Pancreas (tissue), 10 donors: ENCODE results near the gene CHST14. TPM values are rescaled to one million over a fixed set of nuclear protein-coding genes. Genes with fewer than 3 reads are reported as not detected.
A peak's percentile ranks its signal among the peaks of the same experiment; 100 is the strongest.

Experiments used
- ATAC-seq, 4 donors: fragments of 200-7000 bp; cut with Tn5 transposase; one replicate each; pipeline versions ENCODE4 v1.8.0 to v1.9.1; 2020; ENCODE audit warnings: mild to moderate bottlenecking in 4 of 4, moderate library complexity in 4 of 4
- DNase-seq, 6 donors: peaks; one replicate each; pipeline ENCODE4 v3.0.0-alpha.2; 2020
- FAIRE-seq: peaks from 2 replicates; lab custom pipeline; 2012; peaks lifted over from hg19 to GRCh38; lab: Jason Lieb, UNC
- H3K27ac ChIP-seq, 4 donors: fragments of 200-600 bp; sonication (generic); 1 replicate in 3 of 4; 2 replicates in 1 of 4; pipeline versions ENCODE4 v1.5.0 to v1.8.0; 2020
- H3K27me3 ChIP-seq, 4 donors: fragments of 200-600 bp; one replicate each; pipeline ENCODE4 v1.8.0; 2021
- H3K36me3 ChIP-seq, 3 donors: fragments of 200-600 bp; sonication (generic) in 1 of 3; one replicate each; pipeline versions ENCODE4 v1.5.0 to v1.8.0; 2020 to 2021
- H3K4me1 ChIP-seq, 3 donors: fragments of 200-600 bp; one replicate each; pipeline ENCODE4 v1.8.0; 2021
- H3K4me3 ChIP-seq, 4 donors: fragments of 200-600 bp; sonication (generic) in 2 of 4; one replicate each; pipeline versions ENCODE4 v1.5.0 to v1.8.0; 2020 to 2021
- H3K9me3 ChIP-seq, 4 donors: fragments of 200-600 bp; one replicate each; pipeline ENCODE4 v1.8.0; 2021
- WGBS, 2 donors: extraction: QIAGEN DNeasy Blood & Tissue Kit; methylation state at CpG; one replicate each; pipeline ENCODE4 v1.1.7; 2013; 5-methylcytosine and 5-hydroxymethylcytosine counted together
- intact Hi-C, 3 donors: fragments of 100-400 bp; cut with DNase I; formaldehyde crosslinking; loops; one replicate each; pipeline versions ENCODE4 v1.11.1 to v1.14.2; 2022
- polyA plus RNA-seq, 2 donors: library from polyadenylated mRNA; stranded (reverse); fragments of 200-250 nt; gene quantifications; one replicate each; pipeline ENCODE4 v1.2.3, GENCODE V29; 2013
- total RNA-seq, 6 donors: library from RNA; stranded (reverse); fragmentation: NEBNext Ultra II Directional in 4 of 6; extraction: Animal tissue kit (Norgen Biotek cat#: 25700) in 4 of 6; gene quantifications; one replicate each; pipeline versions ENCODE4 v1.2.1 to v1.2.4, GENCODE V29; 2021 to 2023
- TF ChIP-seq, protein P1 (sequence below), 4 donors: fragments of 200-600 bp; sonication (generic) in 3 of 4; IDR thresholded peaks; one replicate each; pipeline versions ENCODE4 v1.5.0 to v1.8.0; 2021; ENCODE audit warnings: antibody characterized with exemption in 4 of 4
- donor health status: healthy with polysubstance abuse.
- donor health status: DM: no; HTN: no; CAD: no; lungs with moderate emphysema.
- donor health status: DM: no; HTN: no; CAD: no.
- donor health status: control.
- donor health status: control.
- donor health status: Bipolar disorder and iron deficiency.
- donor health status: DM: yes; HTN: yes; CAD: no.
- donor health status: DM: no; HTN: no; CAD: no.
- donor health status: DM: no; HTN: no; CAD: no.
- donor health status: DM: yes; HTN: yes; CAD: no.

The CHST14 gene
- total and polyA plus RNA-seq, 8 donors, result 3.1 to 8.9 (median 4.3) TPM

DNA sequence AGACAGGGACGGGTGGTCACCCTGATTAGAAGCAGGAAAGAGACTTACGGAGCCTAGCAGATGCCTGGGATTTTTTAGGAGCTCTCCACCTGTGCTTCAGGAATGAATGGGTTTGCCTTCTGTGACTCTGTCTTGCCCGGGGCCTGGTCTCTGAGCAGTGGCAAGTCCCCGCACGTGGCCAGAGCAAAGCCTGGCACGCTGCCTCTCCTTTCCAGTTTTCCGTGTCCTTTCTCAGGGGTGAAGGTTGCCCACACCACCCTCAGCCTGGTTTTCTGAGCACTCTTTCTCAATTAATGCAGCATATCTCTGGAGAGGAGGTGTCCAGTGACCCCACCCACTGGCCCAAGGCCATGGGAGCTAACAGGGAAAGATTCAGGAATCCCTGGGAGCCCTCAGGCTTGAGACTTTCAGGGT, 14.5 kb upstream of the CHST14 start:
- intact Hi-C loops, result no loop called here
- peak; percentile 58 to 84 (median 78) for ATAC-seq
- 16 to 25% methylated on average over 7 of the region's 7 CpGs for WGBS, 2 donors
- TF ChIP-seq, protein P1, sequence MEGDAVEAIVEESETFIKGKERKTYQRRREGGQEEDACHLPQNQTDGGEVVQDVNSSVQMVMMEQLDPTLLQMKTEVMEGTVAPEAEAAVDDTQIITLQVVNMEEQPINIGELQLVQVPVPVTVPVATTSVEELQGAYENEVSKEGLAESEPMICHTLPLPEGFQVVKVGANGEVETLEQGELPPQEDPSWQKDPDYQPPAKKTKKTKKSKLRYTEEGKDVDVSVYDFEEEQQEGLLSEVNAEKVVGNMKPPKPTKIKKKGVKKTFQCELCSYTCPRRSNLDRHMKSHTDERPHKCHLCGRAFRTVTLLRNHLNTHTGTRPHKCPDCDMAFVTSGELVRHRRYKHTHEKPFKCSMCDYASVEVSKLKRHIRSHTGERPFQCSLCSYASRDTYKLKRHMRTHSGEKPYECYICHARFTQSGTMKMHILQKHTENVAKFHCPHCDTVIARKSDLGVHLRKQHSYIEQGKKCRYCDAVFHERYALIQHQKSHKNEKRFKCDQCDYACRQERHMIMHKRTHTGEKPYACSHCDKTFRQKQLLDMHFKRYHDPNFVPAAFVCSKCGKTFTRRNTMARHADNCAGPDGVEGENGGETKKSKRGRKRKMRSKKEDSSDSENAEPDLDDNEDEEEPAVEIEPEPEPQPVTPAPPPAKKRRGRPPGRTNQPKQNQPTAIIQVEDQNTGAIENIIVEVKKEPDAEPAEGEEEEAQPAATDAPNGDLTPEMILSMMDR (IDR thresholded peaks at IDR 0.05), result no peak
- no peak for FAIRE-seq
- peak in 5 of 6 donors; percentile 52 to 73 (median 71) for DNase-seq
- peaks cover 0 to 12% (median 5%) of the 10 kb centered on the region in 3 donors for H3K36me3 ChIP-seq
- no peak overlapping the region for H3K4me3 ChIP-seq
- H3K4me1 ChIP-seq, result peaks cover 9 to 28% (median 20%) of the 10 kb centered on the region in 3 donors
- H3K27me3 ChIP-seq, result no peaks in the 10 kb centered on the region
- no peaks in the 10 kb centered on the region for H3K9me3 ChIP-seq
- peak overlapping the region in 1 of 4 donors; percentile 22 for H3K27ac ChIP-seq

DNA sequence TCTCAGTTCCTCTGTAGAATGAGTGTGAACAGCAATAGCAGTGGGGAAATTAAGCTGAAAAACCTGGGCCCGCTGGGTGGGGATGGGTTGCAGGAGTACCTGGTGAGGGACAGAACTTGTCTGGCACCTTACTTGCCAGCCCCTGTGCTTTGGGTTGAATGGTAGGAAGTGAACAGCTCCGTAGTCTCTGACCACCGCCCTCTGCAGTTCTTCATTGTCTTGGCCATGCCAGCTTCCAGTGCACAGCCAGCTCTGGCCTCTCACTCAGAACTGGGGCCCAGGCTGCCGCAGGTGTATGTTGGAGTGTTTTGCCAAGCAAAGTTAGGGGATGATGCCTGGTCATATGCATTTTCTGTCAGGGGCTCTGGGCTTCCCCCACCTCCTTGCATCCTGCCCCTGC, 14.0 kb upstream of the CHST14 start:
- DNase-seq (no peak), ATAC-seq (peak in 2 of 4 donors; percentile 10 to 12), FAIRE-seq (no peak)
- Histone ChIP-seq H3K27ac (peak overlapping the region in 1 of 4 donors; percentile 22), H3K9me3 (no peaks in the 10 kb centered on the region), H3K27me3 (no peaks in the 10 kb centered on the region), H3K4me3 (no peak overlapping the region), H3K36me3 (peaks cover 0 to 12% (median 5%) of the 10 kb centered on the region in 3 donors), H3K4me1 (peaks cover 9 to 25% (median 20%) of the 10 kb centered on the region in 3 donors)
- WGBS, 2 donors, result 34 to 39% methylated on average over 4 of the region's 4 CpGs
- intact Hi-C loops, result no loop called here
- TF ChIP-seq, protein P1 (IDR thresholded peaks at IDR 0.05), result no peak

DNA sequence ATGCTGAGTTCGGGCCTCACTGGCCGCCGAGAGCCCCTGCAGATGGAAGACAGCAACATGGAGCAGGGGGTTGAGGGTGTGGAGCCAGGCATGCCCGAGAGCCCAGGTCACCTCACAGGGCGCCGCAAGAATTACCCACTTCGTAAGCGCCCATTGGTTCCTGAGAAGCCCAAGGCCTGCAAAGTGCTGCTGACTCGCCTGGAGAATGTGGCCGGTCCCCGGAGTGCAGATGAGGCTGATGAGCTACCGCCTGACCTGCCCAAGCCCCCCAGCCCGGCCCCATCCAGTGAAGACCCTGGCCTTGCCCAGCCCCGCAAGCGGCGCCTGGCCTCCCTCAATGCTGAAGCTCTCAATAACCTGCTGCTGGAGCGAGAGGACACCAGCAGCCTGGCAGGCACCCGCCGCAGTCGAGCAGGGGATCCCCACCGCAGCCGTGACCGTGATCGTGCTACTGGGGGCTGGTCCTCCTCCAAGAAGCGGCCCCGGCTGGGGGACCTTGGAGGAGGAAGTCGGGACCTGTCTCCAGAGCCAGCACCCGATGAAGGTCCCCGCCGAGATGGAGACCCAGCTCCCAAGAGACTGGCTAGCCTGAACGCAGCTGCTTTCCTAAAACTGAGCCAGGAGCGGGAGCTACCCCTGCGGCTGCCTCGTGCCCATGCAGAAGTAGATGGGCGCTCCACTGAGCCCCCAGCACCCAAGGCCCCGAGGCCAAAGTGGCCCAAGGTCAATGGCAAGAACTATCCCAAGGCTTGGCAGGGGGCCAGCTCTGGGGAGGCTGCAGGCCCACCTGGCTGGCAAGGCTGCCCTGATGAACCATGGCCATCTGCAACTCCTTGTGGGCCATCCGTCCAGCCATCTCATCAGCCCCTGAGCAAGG, 12.1 kb upstream of the CHST14 start:
- WGBS, 2 donors, result 92 to 94% methylated on average over 32 to 37 of the region's 37 CpGs
- ATAC-seq (no peak), FAIRE-seq (no peak), DNase-seq (peak in 2 of 6 donors; percentile 64 to 83)
- H3K9me3 ChIP-seq, result no peaks in the 10 kb centered on the region
- peaks cover 0 to 12% (median 5%) of the 10 kb centered on the region in 3 donors for H3K36me3 ChIP-seq
- intact Hi-C loops, result no loop called here
- no peak overlapping the region for H3K27ac ChIP-seq
- peaks cover 9 to 25% (median 20%) of the 10 kb centered on the region in 3 donors for H3K4me1 ChIP-seq
- TF ChIP-seq, protein P1 (IDR thresholded peaks at IDR 0.05), result no peak
- no peak overlapping the region for H3K4me3 ChIP-seq
- no peaks in the 10 kb centered on the region for H3K27me3 ChIP-seq

DNA sequence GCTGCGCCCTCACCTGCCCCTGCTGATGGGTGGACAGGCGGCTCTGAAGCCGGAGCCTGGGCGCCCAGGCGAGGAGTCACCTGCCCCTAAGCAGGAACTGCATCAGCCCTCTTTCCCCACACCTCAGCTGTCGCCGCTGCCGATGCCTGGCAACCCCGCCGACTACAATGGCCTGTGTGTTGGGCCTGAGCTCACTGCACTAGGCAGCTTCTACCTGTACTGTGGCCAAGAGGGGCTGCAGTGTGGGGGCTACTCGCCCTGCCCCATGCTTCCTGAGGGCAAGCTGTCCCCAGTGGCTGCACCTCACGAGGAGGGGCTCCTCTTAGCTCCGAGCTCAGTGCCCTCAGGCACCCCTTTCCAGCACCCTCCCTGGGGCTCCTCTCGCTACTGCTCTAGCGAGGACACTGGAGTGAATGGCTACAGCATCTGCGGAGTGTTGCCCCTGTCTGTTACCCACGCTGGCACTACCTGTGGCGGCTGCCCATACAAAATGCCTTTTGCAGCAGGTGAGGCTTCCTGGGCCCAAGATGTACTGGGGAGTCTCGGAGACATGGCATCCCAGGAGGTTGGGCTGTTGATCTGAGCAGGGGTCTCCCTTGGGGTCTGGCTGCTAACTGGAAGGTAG, 11.3 kb upstream of the CHST14 start:
- H3K9me3 ChIP-seq, result no peaks in the 10 kb centered on the region
- no peak overlapping the region for H3K4me3 ChIP-seq
- H3K27me3 ChIP-seq, result no peaks in the 10 kb centered on the region
- TF ChIP-seq, protein P1 (IDR thresholded peaks at IDR 0.05), result no peak
- intact Hi-C loops, result no loop called here
- DNase-seq, result peak in 1 of 6 donors; percentile 44
- FAIRE-seq, result no peak
- peaks cover 0 to 20% (median 8%) of the 10 kb centered on the region in 3 donors for H3K36me3 ChIP-seq
- no peak for ATAC-seq
- H3K27ac ChIP-seq, result no peak overlapping the region
- peaks cover 9 to 24% (median 20%) of the 10 kb centered on the region in 3 donors for H3K4me1 ChIP-seq
- WGBS, 2 donors, result 95% methylated on average over 19 of the region's 19 CpGs
